Upper lobe of right lung (tissue), 1 donor: Measurements from ENCODE around the gene SUSD4. TPM values are rescaled to one million over a fixed set of nuclear protein-coding genes. Genes with fewer than 3 reads are reported as not detected.

Source experiments
- ATAC-seq: fragments of 200-7000 bp; cut with Tn5 transposase; one replicate; pipeline ENCODE4 v1.9.1; 2020; ENCODE audit warnings: mild to moderate bottlenecking, moderate library complexity
- DNase-seq: peaks from one replicate; pipeline ENCODE4 v3.0.0-alpha.2; 2020
- H3K27ac ChIP-seq: fragments of 200-600 bp; one replicate; pipeline ENCODE4 v1.8.0; 2022
- H3K27me3 ChIP-seq: fragments of 200-600 bp; one replicate; pipeline ENCODE4 v1.8.0; 2022; ENCODE audit warnings: mild to moderate bottlenecking
- H3K36me3 ChIP-seq: fragments of 200-600 bp; one replicate; pipeline ENCODE4 v1.8.0; 2022
- H3K4me1 ChIP-seq: fragments of 200-600 bp; one replicate; pipeline ENCODE4 v1.8.0; 2022
- H3K4me3 ChIP-seq: fragments of 200-600 bp; one replicate; pipeline ENCODE4 v1.8.0; 2022; ENCODE audit warnings: mild to moderate bottlenecking
- H3K9me3 ChIP-seq: fragments of 200-600 bp; one replicate; pipeline ENCODE4 v1.8.0; 2022
- CTCF ChIP-seq: fragments of 200-600 bp; IDR thresholded peaks from one replicate; pipeline ENCODE4 v1.8.0; 2022; ENCODE audit warnings: antibody characterized with exemption
- intact Hi-C: fragments of 100-400 bp; cut with DNase I; formaldehyde crosslinking; loops from one replicate; pipeline ENCODE4 v1.11.0; 2022
- total RNA-seq: library from RNA; stranded (reverse); fragmentation: NEBNext Ultra II Directional; extraction: Animal tissue kit (Norgen Biotek cat#: 25700); gene quantifications from one replicate; pipeline ENCODE4 v1.2.1, GENCODE V29; 2021
- donor health status: DM: no; HTN: yes; CAD: no; lungs with severe emphysema.

Gene SUSD4
- total RNA-seq, 1 donor from 2014 or later = 2.2 TPM

GRCh38 chr1:223212441-223212840 lies 151.5 kb downstream of the SUSD4 start:
- Histone ChIP-seq H3K27ac (no peak overlapping the region), H3K27me3 (no peaks in the 10 kb centered on the region), H3K4me1 (no peaks in the 10 kb centered on the region), H3K9me3 (no peaks in the 10 kb centered on the region), H3K4me3 (no peak overlapping the region), H3K36me3 (no peaks in the 10 kb centered on the region)
- DNase-seq = no peak
- no peak for TF ChIP-seq CTCF
- no peak for ATAC-seq
- intact Hi-C loops = no loop called here

GRCh38 chr1:223211323-223211985 lies 152.5 kb downstream of the SUSD4 start:
- Histone ChIP-seq H3K4me3 (no peak overlapping the region), H3K9me3 (no peaks in the 10 kb centered on the region), H3K36me3 (no peaks in the 10 kb centered on the region), H3K27me3 (no peaks in the 10 kb centered on the region), H3K4me1 (no peaks in the 10 kb centered on the region), H3K27ac (no peak overlapping the region)
- TF ChIP-seq CTCF = no peak
- DNase-seq (no peak), ATAC-seq (no peak)
- intact Hi-C loops = no loop called here

DNA sequence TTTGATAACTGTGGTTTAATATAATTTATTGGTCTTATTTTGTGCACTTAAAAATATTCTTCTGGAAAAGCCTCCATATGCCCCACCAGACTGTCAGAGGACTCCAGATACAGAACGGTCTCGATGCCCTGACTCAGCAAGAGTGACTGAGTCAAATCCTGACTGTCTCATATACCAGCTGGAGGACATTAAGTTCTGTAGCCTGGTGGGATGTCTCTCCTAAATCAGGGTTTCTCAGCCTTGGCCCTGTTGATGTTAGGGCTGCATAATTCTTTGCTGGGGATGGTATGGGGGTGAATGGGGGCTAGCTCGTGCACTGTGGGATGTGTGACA lies 153.2 kb downstream of the SUSD4 start:
- Histone ChIP-seq H3K9me3 (no peaks in the 10 kb centered on the region), H3K27me3 (no peaks in the 10 kb centered on the region), H3K36me3 (no peaks in the 10 kb centered on the region), H3K4me3 (no peak overlapping the region), H3K27ac (no peak overlapping the region), H3K4me1 (no peaks in the 10 kb centered on the region)
- DNase-seq (no peak), ATAC-seq (no peak)
- no peak for TF ChIP-seq CTCF
- intact Hi-C loops = no loop called here

DNA sequence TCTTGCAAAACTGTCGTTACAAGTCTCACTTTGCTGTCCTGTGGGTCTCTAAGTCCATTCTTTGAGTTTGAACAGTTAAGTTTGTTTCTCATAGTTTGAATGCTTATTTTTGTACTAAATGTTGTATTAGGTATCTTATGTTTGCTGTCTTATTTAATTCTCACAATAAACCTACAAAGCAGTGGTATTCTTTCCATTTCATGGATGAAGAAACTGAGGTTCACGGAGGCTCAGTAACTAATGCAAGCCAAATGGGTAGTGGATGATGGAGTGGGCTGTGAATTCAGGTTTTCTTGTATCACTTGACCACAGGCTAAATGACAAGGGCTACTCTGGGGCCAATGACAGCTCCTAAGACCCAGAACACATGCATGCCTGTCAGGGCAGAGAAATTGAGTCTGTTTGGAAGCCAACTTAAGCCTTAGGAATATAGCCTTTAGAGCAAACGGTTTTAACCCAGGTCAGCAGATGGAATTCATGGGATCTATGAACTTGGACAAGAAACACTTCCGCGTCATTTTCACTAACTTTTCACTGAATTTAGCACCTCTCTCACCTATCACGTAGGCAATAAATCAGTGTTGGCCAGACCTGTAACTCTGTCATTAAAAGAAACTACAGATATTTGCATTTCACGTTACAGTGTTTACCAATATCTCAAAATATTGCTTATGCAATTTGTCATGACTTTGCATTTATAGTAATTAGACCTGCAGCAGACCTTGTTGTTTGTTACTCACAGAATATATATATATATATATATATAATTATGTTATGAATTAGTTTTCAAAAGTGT lies 153.8 kb downstream of the SUSD4 start:
- Histone ChIP-seq H3K9me3 (no peaks in the 10 kb centered on the region), H3K4me1 (no peaks in the 10 kb centered on the region), H3K36me3 (no peaks in the 10 kb centered on the region), H3K27me3 (no peaks in the 10 kb centered on the region), H3K4me3 (no peak overlapping the region), H3K27ac (no peak overlapping the region)
- DNase-seq (no peak), ATAC-seq (no peak)
- TF ChIP-seq CTCF = no peak
- intact Hi-C loops = no loop called here

DNA sequence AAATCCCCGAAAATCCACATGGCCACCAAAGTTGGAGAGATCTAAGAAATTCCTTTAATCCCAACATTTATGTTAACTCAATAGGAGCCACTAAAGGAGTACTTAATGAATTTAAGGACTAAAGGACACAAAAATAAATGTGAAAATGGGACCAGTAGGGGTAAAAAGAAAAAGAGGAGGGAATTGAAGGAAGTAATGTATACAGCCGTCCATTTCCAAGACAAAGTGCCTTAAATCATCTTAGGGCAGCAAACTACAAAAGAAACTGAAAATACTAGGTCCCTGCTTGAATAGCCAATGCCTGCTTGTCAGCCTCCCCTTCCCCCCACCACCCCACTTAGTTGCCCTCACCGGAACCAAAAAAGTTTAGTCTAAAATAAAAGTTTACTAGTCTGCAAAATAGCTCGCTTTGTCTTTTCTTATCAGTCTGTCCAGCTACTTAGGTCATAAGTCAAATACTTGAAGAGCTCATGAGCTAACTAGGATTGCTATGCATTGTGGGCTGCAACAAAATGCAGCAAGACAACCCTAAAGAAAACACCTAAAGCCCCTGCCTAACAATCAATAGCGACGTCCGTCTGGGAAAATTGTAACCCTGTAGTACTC lies 154.6 kb downstream of the SUSD4 start:
- Histone ChIP-seq H3K36me3 (no peaks in the 10 kb centered on the region), H3K27ac (no peak overlapping the region), H3K4me3 (no peak overlapping the region), H3K27me3 (no peaks in the 10 kb centered on the region), H3K4me1 (no peaks in the 10 kb centered on the region), H3K9me3 (no peaks in the 10 kb centered on the region)
- DNase-seq = no peak
- intact Hi-C loops = no loop called here
- no peak for TF ChIP-seq CTCF
- no peak for ATAC-seq
